ENCODE data around the gene WNT11. TPM values are rescaled to one million over a fixed set of nuclear protein-coding genes. Genes with fewer than 3 reads are reported as not detected.

The WNT11 gene
- total and polyA plus RNA-seq, 2 of the 13 experiments (the other 11 are each of a cell fraction or from before 2014, with no cell fraction given), result 0.34 to 0.66 TPM

DNA sequence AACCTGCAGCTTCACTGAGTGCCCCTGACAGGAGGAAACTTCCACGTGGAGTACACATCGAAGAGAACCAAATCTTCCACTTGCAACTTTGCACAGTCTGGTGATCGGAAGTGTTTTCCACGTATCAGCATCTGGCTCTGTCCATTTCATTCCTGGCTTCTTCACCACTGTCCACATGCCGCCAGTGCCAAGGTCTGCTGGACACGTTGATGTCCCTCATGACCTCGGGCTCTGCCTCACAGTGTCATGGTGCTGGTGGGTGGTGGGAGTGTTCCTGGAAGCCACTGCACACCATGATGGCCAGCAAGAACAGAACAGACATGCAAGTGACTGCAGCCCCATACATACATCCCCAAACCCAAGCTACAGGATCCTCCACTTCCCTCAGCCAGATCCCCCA is 48.4 kb downstream of the WNT11 start:
- no peak overlapping the region for H3K9ac ChIP-seq (ENCODE audit: insufficient read depth, low read depth, low read length)
- H3K79me2 ChIP-seq (ENCODE audit: insufficient read depth, low read length), result no peaks in the 10 kb centered on the region
- ChIA-PET POLR2A (no interaction called here), CTCF (ENCODE audit: low intra/inter-chr PET ratio, low total read pairs) (no interaction called here)
- WGBS (ENCODE audit: low lambda C conversion rate), result 48% methylated on average over 6 of the region's 7 CpGs
- in situ Hi-C loops (cut with HindIII; ENCODE audit: extremely low pct_ligation_motif_present, low pct_unique_long_range_greater_than_20kb) (no loop called here), intact Hi-C loops (cut with micrococcal nuclease; ENCODE audit: unreplicated experiment) (no loop called here)
- peaks cover 77% of the 10 kb centered on the region for H3K4me1 ChIP-seq (ENCODE audit: insufficient read depth, low read length)
- no peaks in the 10 kb centered on the region for H4K20me1 ChIP-seq (ENCODE audit: insufficient read depth, low read length)
- no peak overlapping the region for H3K4me3 ChIP-seq (replicated peaks in 1 of 3; ENCODE audit: insufficient read depth in 1 of 3, low read depth in 2 of 3, low read length in 3 of 3)
- TF ChIP-seq ZNF652 (CRISPR knock-in tag; IDR thresholded peaks at IDR 0.05; ENCODE audit: borderline replicate concordance, low read depth), result no peak
- TF ChIP-seq KLF9 (CRISPR knock-in tag; IDR thresholded peaks at IDR 0.05; ENCODE audit: low read depth), result no peak
- TF ChIP-seq GZF1 (CRISPR knock-in tag; IDR thresholded peaks at IDR 0.05), result no peak
- TF ChIP-seq SKI (IDR thresholded peaks at IDR 0.05; ENCODE audit: partially characterized antibody), result no peak
- TF ChIP-seq RARG (CRISPR knock-in tag; IDR thresholded peaks at IDR 0.05; ENCODE audit: low read depth), result no peak
- no peak for TF ChIP-seq ZNF589 (CRISPR knock-in tag; conservative IDR thresholded peaks at IDR 0.05)
- TF ChIP-seq ZNF619 (CRISPR knock-in tag; IDR thresholded peaks at IDR 0.05), result no peak
- no peak for TF ChIP-seq BCLAF1 (IDR thresholded peaks at IDR 0.05)
- TF ChIP-seq ZNF7 (CRISPR knock-in tag; IDR thresholded peaks at IDR 0.05), result no peak
- TF ChIP-seq ZNF12 (CRISPR knock-in tag; IDR thresholded peaks at IDR 0.05), result no peak
- TF ChIP-seq MED8 (CRISPR knock-in tag; IDR thresholded peaks at IDR 0.05; ENCODE audit: insufficient replicate concordance), result no peak
- no peak for TF ChIP-seq ZNF225 (CRISPR knock-in tag; IDR thresholded peaks at IDR 0.05)
- TF ChIP-seq FOXP4 (CRISPR knock-in tag; IDR thresholded peaks at IDR 0.05), result no peak
- TF ChIP-seq NCOR1 (IDR thresholded peaks at IDR 0.05; ENCODE audit: borderline replicate concordance, low read length), result no peak
- no peaks in the 10 kb centered on the region for H3K36me3 ChIP-seq (replicated peaks in 1 of 2; ENCODE audit: control insufficient read depth in 1 of 2, insufficient read depth in 2 of 2, low read length in 2 of 2)
- H3K4me2 ChIP-seq (ENCODE audit: low read depth, low read length), result no peak overlapping the region
- peaks cover 14 to 41% of the 10 kb centered on the region in 2 experiments; a peak in 4 of 5 replicates for H3K27me3 ChIP-seq (ENCODE audit: control insufficient read depth in 1 of 2, insufficient read depth in 2 of 2, low read length in 2 of 2)
- H3K27ac ChIP-seq (ENCODE audit: extremely low read length, insufficient read depth, low read length), result no peak overlapping the region
- FAIRE-seq, result no peak
- H2AFZ ChIP-seq (ENCODE audit: low read length), result no peak overlapping the region
- no peak for DNase-seq (ENCODE audit: low spot score)
- BruUV-seq (replicated peaks), result no TSS peak
- no peak for ATAC-seq
- no peaks in the 10 kb centered on the region for H3K9me3 ChIP-seq (ENCODE audit: low read length)
